GM12801 (cell line): ENCODE data around the gene FSIP1.

Experiments
- CTCF ChIP-seq: IDR thresholded peaks from one replicate; pipeline ENCODE4 v1.5.1; 2011; ENCODE audit warnings: control low read depth; ENCODE audit not compliant: insufficient read length; ENCODE audit errors: extremely low read depth

The FSIP1 gene

GRCh38 chr15:39625856-39626255, 156.8 kb downstream of the FSIP1 start:
- no peak for TF ChIP-seq CTCF

GRCh38 chr15:39625451-39625850, 157.2 kb downstream of the FSIP1 start:
- no peak for TF ChIP-seq CTCF

GRCh38 chr15:39624806-39625205, 157.8 kb downstream of the FSIP1 start:
- no peak for TF ChIP-seq CTCF

- TF ChIP-seq CTCF, result no peak
Observed at GRCh38 chr15:39623529-39623931, 159.1 kb downstream of the FSIP1 start.

GRCh38 chr15:39622660-39623516, 159.8 kb downstream of the FSIP1 start:
- no peak for TF ChIP-seq CTCF

- no peak for TF ChIP-seq CTCF
Observed at GRCh38 chr15:39621976-39622375, 160.7 kb downstream of the FSIP1 start.

GRCh38 chr15:39621210-39621609, 161.4 kb downstream of the FSIP1 start:
- no peak for TF ChIP-seq CTCF
